Epithelial cell of proximal tubule (primary cell): Measurements from ENCODE around the gene PTPRU. TPM values are rescaled to one million over a fixed set of nuclear protein-coding genes. Genes with fewer than 3 reads are reported as not detected.
"Not testable (repeated sequence)": the region's sequence is repeated elsewhere in the genome, so short reads cannot be mapped to it uniquely, and the experiment has no call there.

Experiments used
- DNase-seq: peaks from one replicate; pipeline ENCODE4 v3.0.0-alpha.2; 2011; ENCODE audit warnings: low read depth
- H3K4me3 ChIP-seq: 2 replicates; pipeline ENCODE4 v1.5.1; 2011; ENCODE audit warnings: low read depth, mild to moderate bottlenecking, low read length
- CTCF ChIP-seq: conservative IDR thresholded peaks from 2 replicates; pipeline ENCODE4 v1.5.1; 2012; ENCODE audit warnings: low read depth, mild to moderate bottlenecking, low read length
- total RNA-seq: library from RNA; depleted of rRNA; stranded (reverse); fragments of >200 nt; gene quantifications from 2 replicates; pipeline ENCODE4 v1.2.3, GENCODE V29; 2015

PTPRU gene
- total RNA-seq, 1 donor from 2014 or later: 44.7 TPM

- no peak for DNase-seq
- no peak for TF ChIP-seq CTCF
- no peak overlapping the region for H3K4me3 ChIP-seq
Measured at GRCh38 chr1:29306471-29307140, 70.3 kb downstream of the PTPRU start.

GRCh38 chr1:29309075-29309474 is 72.8 kb downstream of the PTPRU start:
- no peak overlapping the region for H3K4me3 ChIP-seq
- no peak for TF ChIP-seq CTCF
- DNase-seq: no peak

- no peak for DNase-seq
- no peak for TF ChIP-seq CTCF
- H3K4me3 ChIP-seq: no peak overlapping the region
Measured at GRCh38 chr1:29309621-29310020, 73.3 kb downstream of the PTPRU start.

GRCh38 chr1:29310616-29311180 is 74.4 kb downstream of the PTPRU start:
- no peak for TF ChIP-seq CTCF
- DNase-seq: no peak
- no peak overlapping the region for H3K4me3 ChIP-seq

- TF ChIP-seq CTCF: no peak
- H3K4me3 ChIP-seq: no peak overlapping the region
- no peak for DNase-seq
Measured at GRCh38 chr1:29311352-29312030, 75.2 kb downstream of the PTPRU start.

GRCh38 chr1:29312469-29313461 is 76.4 kb downstream of the PTPRU start:
- DNase-seq: no peak
- no peak for TF ChIP-seq CTCF
- no peak overlapping the region for H3K4me3 ChIP-seq

- DNase-seq, H3K4me3 ChIP-seq: not testable (repeated sequence)
Measured at GRCh38 chr1:29314685-29315084, 78.4 kb downstream of the PTPRU start.
